HEK293T (cell line): ENCODE results near the gene ASPDH.

Experiments used
- ELF4 ChIP-seq: fragments of 450-650 bp; IDR thresholded peaks from 2 replicates; pipeline ENCODE4 v1.6.1; 2017; ENCODE audit warnings: antibody characterized with exemption
- TARDBP ChIP-seq: fragments of 450-650 bp; IDR thresholded peaks from 2 replicates; pipeline ENCODE4 v1.6.1; 2016
- ZNF384 ChIP-seq: fragments of 450-650 bp; IDR thresholded peaks from 2 replicates; pipeline ENCODE4 v1.6.1; 2016

DNA sequence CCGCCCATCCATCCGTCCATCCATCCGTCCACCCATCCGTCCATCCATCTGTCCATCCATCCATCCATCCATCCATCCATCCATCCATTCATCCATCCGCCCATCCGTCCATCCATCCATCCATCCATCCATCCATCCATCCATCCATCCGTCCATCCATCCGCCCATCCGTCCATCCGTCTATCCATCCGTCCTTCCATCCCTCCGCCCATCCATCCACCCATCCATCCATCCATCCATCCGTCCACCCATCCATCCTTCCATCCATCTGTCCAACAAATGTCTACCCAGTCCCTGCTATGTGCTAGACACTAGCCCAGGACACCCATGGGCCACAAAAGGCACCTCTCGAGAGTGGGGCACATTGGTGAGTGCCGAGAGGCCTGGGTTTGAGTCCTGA, 38.8 kb upstream of the ASPDH start:
- TF ChIP-seq TARDBP (no peak), ELF4 (no peak), ZNF384 (no peak)
